ENCODE results near the gene ACSM6.

The ACSM6 gene

DNA sequence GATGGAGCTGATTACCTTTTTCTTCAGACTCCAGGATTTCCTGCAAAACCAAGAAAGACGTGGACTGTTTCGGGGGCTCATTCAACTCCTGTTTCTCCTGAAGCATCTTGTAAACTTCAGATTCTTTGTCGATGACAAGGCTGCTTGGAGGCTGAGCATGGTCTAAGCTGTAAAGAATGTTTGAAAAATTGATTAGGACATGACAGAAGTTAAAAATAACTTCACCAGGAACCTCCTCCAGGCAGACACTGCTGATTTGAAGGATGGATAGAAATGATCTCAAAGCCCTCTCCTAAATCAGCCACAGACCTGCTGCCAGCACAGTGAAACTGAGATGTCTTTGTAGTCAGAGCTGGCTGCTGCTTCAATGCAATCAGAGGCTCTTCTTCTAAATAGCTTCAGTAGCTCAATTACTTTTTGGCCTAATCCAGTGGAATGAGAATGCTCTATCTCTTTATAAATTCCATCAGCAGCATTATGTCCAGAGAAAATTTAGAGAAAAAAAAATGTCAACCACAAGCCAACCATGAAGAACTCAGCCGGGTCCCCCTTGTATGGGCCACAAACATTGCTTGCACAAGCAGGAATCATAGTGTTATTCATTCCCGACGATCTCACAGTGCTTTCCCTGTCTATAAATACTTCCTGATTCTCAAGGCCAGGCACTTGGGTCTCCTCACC lies 53.3 kb downstream of the ACSM6 start:
- no peak for DNase-seq

DNA sequence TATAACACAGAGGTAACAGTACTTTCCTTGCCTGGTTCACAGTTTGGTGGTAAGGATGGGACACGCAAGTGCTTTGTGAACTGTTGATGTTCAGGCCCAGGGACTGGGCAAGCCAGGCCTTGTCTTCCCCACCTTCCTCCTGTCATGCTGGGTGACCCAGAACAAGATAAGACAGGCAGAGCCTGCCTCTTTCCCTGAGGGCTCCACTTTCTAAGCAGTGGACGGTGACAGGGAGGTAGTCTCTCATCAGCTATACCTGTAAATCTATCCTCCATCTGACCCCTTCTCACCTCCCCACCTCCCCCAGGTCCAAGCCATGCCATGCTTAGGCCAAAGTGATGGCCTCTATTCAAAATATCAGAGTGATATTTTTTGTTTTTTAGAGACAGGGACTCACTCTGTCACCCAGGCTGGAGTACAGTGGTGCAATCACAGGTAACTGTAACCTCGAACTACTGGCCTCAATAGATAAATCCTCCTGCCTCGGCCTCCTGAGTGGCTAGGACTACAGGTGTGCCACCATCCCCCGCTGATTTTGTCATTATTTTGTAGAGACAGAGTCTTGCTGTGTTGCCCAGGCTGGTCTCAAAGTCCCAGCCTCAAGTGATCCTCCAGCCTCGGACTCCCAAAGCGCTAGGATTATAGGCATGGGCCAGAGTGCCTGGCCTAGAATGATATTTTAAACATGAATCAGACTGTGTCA lies 54.0 kb downstream of the ACSM6 start:
- DNase-seq: no peak

DNA sequence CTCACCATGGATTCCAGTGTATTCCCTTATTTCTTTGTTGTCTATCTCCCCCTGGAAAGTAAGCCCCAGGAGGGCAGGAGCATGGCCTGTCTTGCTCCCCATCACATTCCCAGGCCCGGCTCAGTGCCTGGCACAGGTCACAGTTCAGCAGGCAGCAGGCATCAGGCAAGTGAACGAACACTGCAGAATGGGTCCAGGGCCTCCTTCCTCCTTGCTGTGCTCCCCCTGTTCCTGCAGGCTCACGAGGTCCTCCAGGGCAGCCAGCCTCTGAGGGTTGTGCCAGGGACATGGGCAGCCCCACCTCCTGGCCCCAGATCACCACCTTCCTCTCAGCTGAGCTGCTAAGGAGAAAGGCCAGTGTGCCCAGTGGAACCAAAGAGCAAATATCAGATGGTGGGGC lies 55.0 kb downstream of the ACSM6 start:
- no peak for DNase-seq

- DNase-seq: no peak
These were observed 55.4 kb downstream of the ACSM6 start for GRCh38 chr10:95249467-95249866.

- DNase-seq: no peak
These were observed 56.8 kb downstream of the ACSM6 start for GRCh38 chr10:95250856-95251255.

- no peak for DNase-seq
These were observed 59.0 kb downstream of the ACSM6 start for GRCh38 chr10:95253007-95253406.

DNA sequence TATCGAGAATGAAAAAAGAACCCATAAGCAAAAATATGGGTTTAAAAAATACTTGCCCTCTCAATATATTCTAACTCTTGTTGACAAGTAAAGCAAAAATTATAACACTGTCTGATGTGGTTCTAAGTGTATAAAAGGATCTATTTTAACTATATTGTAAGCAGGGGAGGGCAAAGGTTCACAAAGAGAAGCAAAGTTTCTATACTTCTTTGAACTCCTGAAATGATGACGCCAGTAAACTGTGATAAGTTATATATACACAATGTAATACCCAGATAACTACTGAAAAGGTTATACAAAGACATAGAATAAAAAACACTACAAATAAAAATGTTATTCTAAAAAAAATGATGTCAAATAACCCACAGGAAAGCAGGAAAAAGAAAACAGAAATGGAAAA lies 59.6 kb downstream of the ACSM6 start:
- no peak for DNase-seq

GRCh38 chr10:95254629-95255028 lies 60.6 kb downstream of the ACSM6 start:
- DNase-seq: no peak

DNA sequence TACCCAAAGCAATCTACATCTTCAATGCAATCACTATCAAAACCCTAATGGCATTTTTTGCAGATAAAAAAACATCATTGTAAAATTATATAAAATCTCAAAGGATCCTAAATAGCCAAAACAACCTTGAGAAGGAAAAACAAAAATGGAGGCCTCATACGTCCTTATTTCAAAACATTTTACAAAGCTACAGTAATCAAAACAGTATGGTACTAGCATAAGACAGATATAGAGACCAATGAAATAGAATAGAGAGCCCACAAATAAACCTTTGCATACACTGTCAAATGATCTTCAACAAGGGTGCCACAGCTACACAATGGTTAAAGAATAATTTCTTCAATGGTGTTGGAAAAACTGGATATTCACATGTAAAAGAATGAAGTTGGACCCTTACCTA lies 62.2 kb downstream of the ACSM6 start:
- no peak for DNase-seq

DNA sequence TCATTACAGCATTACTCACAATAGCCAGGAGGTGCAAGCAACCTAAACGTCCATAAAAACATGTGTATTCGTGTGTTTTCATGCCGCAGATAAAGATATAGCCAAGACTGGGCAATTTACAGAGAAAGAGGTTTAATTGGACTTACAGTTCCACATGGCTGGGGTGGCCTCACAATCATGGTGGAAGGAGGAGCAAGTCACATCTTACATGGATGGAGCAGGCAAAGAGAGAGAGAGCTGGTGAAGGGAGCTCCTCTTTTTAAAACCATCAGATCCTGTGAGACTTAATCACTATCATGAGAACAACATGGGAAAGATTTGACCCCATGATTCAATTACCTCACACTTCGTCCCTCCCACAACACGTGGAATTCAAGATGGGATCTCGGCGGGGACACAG lies 63.8 kb downstream of the ACSM6 start:
- no peak for DNase-seq

GRCh38 chr10:95260397-95260881 lies 66.4 kb downstream of the ACSM6 start:
- no peak for DNase-seq

DNA sequence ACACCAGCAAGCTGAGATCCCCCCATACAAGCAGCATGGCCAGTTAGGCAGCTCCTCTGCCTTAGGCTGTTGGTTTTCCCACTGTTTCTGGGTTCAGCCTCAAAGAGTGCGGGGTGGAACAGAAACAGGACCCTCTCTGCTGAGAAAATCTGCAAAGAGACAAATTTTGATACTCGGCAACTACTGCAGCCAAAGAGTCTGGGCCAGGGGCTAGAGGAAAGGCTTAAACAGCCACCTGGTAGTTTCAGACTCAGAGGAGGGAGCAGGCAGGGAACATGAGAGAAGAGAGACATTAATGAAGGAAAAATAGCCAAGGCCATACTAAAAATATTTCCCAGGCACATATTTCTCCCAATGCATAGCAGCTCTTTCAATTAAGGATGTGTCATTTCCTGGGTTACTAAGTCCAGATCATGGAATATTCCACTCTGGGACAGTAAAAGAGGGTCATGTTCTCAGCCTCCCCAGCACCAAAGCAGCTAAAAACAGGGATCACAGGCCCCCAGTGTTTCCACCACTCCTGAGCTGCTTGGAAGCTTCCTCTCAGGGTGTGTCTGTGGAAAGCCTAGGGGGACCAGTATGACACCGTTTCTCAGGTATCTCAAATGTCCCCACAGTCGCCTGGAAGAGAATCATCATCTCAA lies 67.0 kb downstream of the ACSM6 start:
- no peak for DNase-seq

DNA sequence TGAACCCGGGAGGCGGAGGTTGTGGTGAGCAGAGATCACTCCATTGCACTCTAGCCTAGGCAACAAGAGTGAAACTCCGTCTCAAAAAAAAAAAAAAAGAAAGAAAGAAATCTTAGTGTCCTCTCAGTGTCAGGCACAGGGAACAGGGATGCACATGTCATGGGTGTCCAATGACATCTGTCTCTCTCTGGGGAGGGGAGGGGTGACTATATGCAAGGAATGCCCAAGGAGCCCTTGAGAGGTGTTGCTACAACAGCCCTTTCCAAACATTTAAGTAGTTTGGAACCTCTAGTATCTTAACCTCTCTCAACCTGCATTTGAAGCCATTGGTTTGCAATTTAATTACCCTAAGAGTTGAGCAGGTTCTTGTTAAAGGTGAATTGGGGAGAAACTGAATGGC lies 67.9 kb downstream of the ACSM6 start:
- no peak for DNase-seq

DNA sequence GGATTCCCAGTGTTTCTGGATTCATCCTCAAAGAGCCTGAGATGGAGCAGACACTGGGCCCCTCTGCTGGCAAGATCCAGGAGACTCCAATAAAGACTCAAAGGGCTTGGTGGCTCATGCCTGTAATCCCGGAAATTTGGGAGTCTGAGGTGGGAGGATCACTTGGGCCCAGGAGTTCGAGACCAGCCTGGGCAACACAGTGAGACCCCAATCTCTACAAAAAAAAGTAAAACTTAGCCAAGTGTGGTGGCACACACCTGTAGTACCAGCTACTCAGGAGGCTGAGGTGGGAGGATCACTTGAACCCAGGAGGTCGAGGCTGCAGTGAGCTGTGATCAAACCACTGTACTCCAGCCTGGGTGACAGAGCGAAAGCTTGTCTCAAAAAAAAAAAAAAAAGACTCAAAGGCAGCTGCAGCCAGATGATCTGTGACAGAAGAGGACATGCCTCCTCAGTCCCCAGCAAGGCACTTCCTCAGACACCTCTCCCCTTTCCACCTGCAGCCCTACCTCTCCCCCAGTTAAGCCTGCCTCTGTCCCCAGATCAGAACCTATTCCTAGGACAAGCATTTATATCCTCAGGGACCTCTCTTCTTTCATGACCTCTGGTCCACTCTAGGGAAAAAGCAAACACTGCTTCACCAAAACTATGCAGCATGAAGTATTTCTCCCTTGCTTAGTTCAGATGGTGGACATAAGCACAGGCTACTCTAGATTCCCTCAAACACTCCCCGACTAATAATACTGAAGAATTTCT lies 68.9 kb downstream of the ACSM6 start:
- no peak for DNase-seq

DNA sequence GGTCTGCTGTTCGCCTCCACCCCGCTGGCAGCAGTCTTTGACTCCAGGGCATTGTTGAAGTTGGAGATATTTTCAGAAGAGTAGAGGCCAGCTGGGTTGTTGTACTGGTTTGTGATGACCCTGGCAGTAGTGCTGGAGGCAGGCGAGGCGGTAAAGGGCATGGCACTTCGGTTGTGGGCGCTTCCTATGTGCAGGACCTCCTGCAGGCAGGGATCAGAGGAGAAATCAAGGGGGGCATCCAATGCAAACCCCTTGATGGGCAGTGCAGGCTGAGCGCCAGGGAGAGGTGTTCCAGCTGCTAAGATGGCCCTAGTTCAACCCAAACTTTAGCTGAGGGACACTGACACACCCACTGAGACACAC lies 69.8 kb downstream of the ACSM6 start:
- DNase-seq: no peak

DNA sequence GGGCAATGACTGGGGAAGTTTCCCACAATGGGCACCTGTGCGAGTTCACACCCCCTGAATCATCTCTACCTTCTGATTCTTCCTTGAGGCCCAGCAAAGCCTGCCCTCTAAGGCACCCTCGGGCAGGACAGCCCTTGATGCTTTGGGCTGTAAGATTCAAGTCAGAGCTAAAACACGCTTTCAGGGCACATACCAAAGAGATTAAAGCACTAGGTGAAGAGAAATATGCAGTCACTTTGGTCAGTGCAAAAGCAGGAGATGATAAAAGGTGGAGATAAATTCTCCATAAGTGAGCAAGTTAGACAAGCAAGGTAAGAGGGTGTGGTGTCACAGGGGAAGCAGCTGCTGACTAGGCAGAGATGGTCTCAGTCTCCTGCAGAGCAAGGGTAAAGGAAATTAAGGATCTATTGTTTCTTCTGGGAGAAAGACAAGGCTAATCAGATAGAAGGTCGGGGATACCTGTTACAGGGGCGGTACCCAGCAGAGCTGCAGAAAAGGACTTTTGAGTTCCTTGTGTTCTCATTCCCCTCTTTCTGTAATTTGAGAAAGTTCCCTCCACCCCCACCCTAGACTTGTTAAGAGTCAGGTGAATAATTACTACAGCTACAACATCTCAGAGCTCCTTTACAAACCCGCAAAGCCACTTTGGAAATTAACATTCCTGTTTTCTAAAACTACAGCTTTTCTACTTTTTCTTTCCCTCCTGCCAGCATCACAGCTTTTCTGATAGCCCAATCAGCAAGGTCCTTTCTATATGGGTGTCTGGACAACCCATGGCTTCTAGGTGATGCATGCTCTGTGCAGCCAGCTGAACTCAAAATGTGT lies 70.4 kb downstream of the ACSM6 start:
- DNase-seq: no peak

GRCh38 chr10:95265572-95265971 lies 71.5 kb downstream of the ACSM6 start:
- DNase-seq: no peak

DNA sequence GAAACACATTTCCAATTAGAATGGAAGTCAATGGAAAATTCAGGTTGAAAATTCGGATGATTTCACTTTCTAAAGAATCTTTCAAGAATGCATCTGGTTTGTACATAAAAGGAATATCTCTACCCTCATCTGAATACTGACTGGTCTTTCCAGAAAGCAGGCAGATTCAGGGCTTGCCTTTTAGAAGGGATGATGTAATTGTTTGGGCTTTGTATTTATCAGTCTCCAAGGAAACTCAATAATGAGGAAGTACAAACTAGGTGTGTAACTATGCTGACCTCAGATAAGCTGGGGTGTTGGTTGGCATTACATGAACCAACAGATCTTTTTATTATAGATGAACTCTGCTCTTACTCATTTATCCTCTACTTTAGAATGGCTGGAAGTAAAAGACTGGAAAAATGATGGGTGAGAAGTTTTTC lies 72.6 kb downstream of the ACSM6 start:
- DNase-seq: no peak

DNA sequence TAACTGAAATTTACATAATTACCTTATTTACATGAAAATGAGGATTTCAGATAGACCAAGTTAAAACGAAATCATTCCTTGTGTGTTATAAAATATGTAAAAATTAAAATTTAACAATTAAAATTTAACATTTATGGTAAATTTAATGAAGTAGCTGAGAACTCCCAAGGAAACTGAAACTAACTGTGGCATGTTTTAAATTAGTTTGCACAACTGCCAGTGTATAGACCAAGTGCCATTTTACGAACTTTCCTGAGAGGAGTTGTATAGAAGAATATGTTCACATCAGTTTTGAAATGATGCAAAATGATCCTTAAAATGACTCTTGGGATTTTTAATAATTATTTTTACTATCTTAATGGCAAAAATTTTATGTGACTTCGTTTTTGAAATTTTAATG lies 73.2 kb downstream of the ACSM6 start:
- DNase-seq: no peak

- DNase-seq: no peak
These were observed 74.4 kb downstream of the ACSM6 start for GRCh38 chr10:95268438-95268837.

- no peak for DNase-seq
These were observed 79.6 kb downstream of the ACSM6 start for GRCh38 chr10:95273393-95274312.
